Tibial nerve (tissue), 4 donors: ENCODE results near the gene RNF14. TPM values are rescaled to one million over a fixed set of nuclear protein-coding genes. Genes with fewer than 3 reads are reported as not detected.

Experiments
- DNase-seq, 2 donors: peaks; one replicate each; pipeline ENCODE4 v3.0.0-alpha.2; 2019; ENCODE audit warnings: low spot score in 2 of 2
- H3K27ac ChIP-seq, 4 donors: fragments of 200-600 bp; sonication (generic) in 3 of 4; one replicate each; pipeline ENCODE4 v1.5.1; 2017 to 2019; ENCODE audit warnings: mild to moderate bottlenecking in 1 of 4
- H3K27me3 ChIP-seq, 2 donors: fragments of 200-600 bp; sonication (generic) in 1 of 2; one replicate each; pipeline versions ENCODE4 v1.5.1 to v1.6.0; 2017 to 2019
- H3K36me3 ChIP-seq, 3 donors: fragments of 200-600 bp; sonication (generic); one replicate each; pipeline ENCODE4 v1.5.1; 2018 to 2019
- H3K4me1 ChIP-seq, 4 donors: fragments of 200-600 bp; sonication (generic) in 3 of 4; one replicate each; pipeline ENCODE4 v1.5.1; 2017 to 2019
- H3K4me3 ChIP-seq, 4 donors: fragments of 200-600 bp; sonication (generic) in 3 of 4; one replicate each; pipeline ENCODE4 v1.5.1; 2017 to 2019; ENCODE audit warnings: mild to moderate bottlenecking in 1 of 4, moderate library complexity in 1 of 4
- H3K9me3 ChIP-seq, 4 donors: fragments of 200-600 bp; sonication (generic) in 3 of 4; one replicate each; pipeline ENCODE4 v1.5.1; 2017 to 2019
- CTCF ChIP-seq, 5 experiments: fragments of 200-600 bp in 3 of 5; fragments of 450-650 bp in 2 of 5; sonication (generic) in 3 of 5; IDR thresholded peaks; one replicate each; pipeline ENCODE4 v1.5.1; 2016 to 2019; ENCODE audit warnings: antibody characterized with exemption in 5 of 5, mild to moderate bottlenecking in 3 of 5, moderate library complexity in 2 of 5
- EP300 ChIP-seq, 2 donors: sonication (generic); formaldehyde crosslinking; IDR thresholded peaks; one replicate each; pipeline ENCODE4 v1.6.1; 2017; ENCODE audit warnings: antibody characterized with exemption in 2 of 2, mild to moderate bottlenecking in 1 of 2
- POLR2A ChIP-seq, 2 donors: fragments of 450-650 bp; IDR thresholded peaks; one replicate each; pipeline ENCODE4 v1.6.1; 2017; ENCODE audit warnings: antibody characterized with exemption in 2 of 2, mild to moderate bottlenecking in 2 of 2, moderate library complexity in 2 of 2
- WGBS, 2 donors: methylation state at CpG; one replicate each; pipeline ENCODE4 v1.1.5; 2018; 5-methylcytosine and 5-hydroxymethylcytosine counted together
- total RNA-seq, 4 donors: library from RNA; depleted of rRNA; stranded (reverse); fragments of >200 nt; gene quantifications; one replicate each; pipeline ENCODE4 v1.1.0, GENCODE V29; 2016

The RNF14 gene
- total RNA-seq, 4 donors from 2014 or later, result 48.0 to 70.5 (median 57.8) TPM

GRCh38 chr5:142007237-142007544 lies 38.3 kb downstream of the RNF14 start:
- peaks cover 0 to 18% (median 2%) of the 10 kb centered on the region in 4 donors for H3K4me1 ChIP-seq
- peaks cover 0 to 91% (median 2%) of the 10 kb centered on the region in 3 donors for H3K36me3 ChIP-seq
- no peak overlapping the region for H3K4me3 ChIP-seq
- no peak for DNase-seq
- no peaks in the 10 kb centered on the region for H3K27me3 ChIP-seq
- H3K9me3 ChIP-seq, result no peaks in the 10 kb centered on the region
- no peak for TF ChIP-seq POLR2A (IDR thresholded peaks at IDR 0.05)
- WGBS, 2 donors, result 82 to 88% methylated on average over 1 of the region's 1 CpG
- H3K27ac ChIP-seq, result no peak overlapping the region

GRCh38 chr5:142008813-142009212 lies 39.9 kb downstream of the RNF14 start:
- DNase-seq, result no peak
- H3K9me3 ChIP-seq, result no peaks in the 10 kb centered on the region
- TF ChIP-seq POLR2A (IDR thresholded peaks at IDR 0.05), result no peak
- TF ChIP-seq EP300 (IDR thresholded peaks at IDR 0.05), result no peak
- no peak for TF ChIP-seq CTCF (IDR thresholded peaks at IDR 0.05)
- peaks cover 0 to 75% (median 2%) of the 10 kb centered on the region in 3 donors for H3K36me3 ChIP-seq
- H3K27me3 ChIP-seq, result no peaks in the 10 kb centered on the region
- no peak overlapping the region for H3K4me3 ChIP-seq
- H3K4me1 ChIP-seq, result peaks cover 0 to 28% (median 10%) of the 10 kb centered on the region in 4 donors
- H3K27ac ChIP-seq, result no peak overlapping the region

- Histone ChIP-seq H3K9me3 (no peaks in the 10 kb centered on the region), H3K27ac (no peak overlapping the region), H3K27me3 (no peaks in the 10 kb centered on the region), H3K4me1 (peaks cover 0 to 29% (median 11%) of the 10 kb centered on the region in 4 donors), H3K36me3 (peaks cover 0 to 64% (median 2%) of the 10 kb centered on the region in 3 donors), H3K4me3 (no peak overlapping the region)
- DNase-seq, result no peak
- TF ChIP-seq CTCF (IDR thresholded peaks at IDR 0.05) (no peak), EP300 (IDR thresholded peaks at IDR 0.05) (no peak), POLR2A (IDR thresholded peaks at IDR 0.05) (no peak)
- WGBS, 2 donors, result 81 to 85% methylated on average over 4 of the region's 4 CpGs
Measured at GRCh38 chr5:142009886-142010285, 41.0 kb downstream of the RNF14 start.

GRCh38 chr5:142011572-142012185 lies 42.8 kb downstream of the RNF14 start:
- no peak for DNase-seq
- Histone ChIP-seq H3K27ac (peak overlapping the region; percentile 92 to 98 (median 95)), H3K4me1 (peaks cover 0 to 38% (median 11%) of the 10 kb centered on the region in 4 donors), H3K9me3 (no peaks in the 10 kb centered on the region), H3K36me3 (peaks cover 0 to 46% (median 0%) of the 10 kb centered on the region in 3 donors), H3K27me3 (no peaks in the 10 kb centered on the region), H3K4me3 (peak overlapping the region in 1 of 4 donors; percentile 88)
- TF ChIP-seq EP300 (IDR thresholded peaks at IDR 0.05) (no peak), POLR2A (IDR thresholded peaks at IDR 0.05) (no peak), CTCF (IDR thresholded peaks at IDR 0.05) (no peak)
- 87 to 88% methylated on average over 9 of the region's 9 CpGs for WGBS, 2 donors

GRCh38 chr5:142012186-142012785 lies 43.4 kb downstream of the RNF14 start:
- Histone ChIP-seq H3K36me3 (peaks cover 0 to 40% (median 0%) of the 10 kb centered on the region in 3 donors), H3K27me3 (no peaks in the 10 kb centered on the region), H3K4me1 (peaks cover 0 to 38% (median 11%) of the 10 kb centered on the region in 4 donors), H3K27ac (peak overlapping the region; percentile 92 to 98 (median 95)), H3K9me3 (no peaks in the 10 kb centered on the region), H3K4me3 (peak overlapping the region; percentile 63 to 88 (median 76))
- 7 to 14% methylated on average over 18 of the region's 18 CpGs for WGBS, 2 donors
- peak; percentile 33 to 51 for DNase-seq
- TF ChIP-seq EP300 (IDR thresholded peaks at IDR 0.05) (no peak), CTCF (IDR thresholded peaks at IDR 0.05) (peak in 4 of 5 experiments; percentile 36 to 46 (median 37))
